Esophagus squamous epithelium (tissue), 5 donors: ENCODE measurements around the gene SLC3A2. TPM values are rescaled to one million over a fixed set of nuclear protein-coding genes. Genes with fewer than 3 reads are reported as not detected.

ENCODE experiments used
- DNase-seq: peaks from one replicate; lab custom pipeline; 2025; lab: John Stamatoyannopoulos, UW
- H3K27ac ChIP-seq, 4 donors: fragments of 200-600 bp; sonication (generic); one replicate each; pipeline ENCODE4 v1.5.1; 2016 to 2019; ENCODE audit warnings: mild to moderate bottlenecking in 1 of 4
- H3K27me3 ChIP-seq, 4 donors: fragments of 200-600 bp; sonication (generic); 1 replicate in 3 of 4; 2 replicates in 1 of 4; pipeline versions ENCODE4 v1.5.1 to v1.6.0; 2017 to 2021; ENCODE audit warnings: antibody characterized with exemption in 1 of 4
- H3K36me3 ChIP-seq, 3 donors: fragments of 200-600 bp; sonication (generic); one replicate each; pipeline ENCODE4 v1.5.1; 2016 to 2019
- H3K4me1 ChIP-seq, 3 donors: fragments of 200-600 bp; sonication (generic); one replicate each; pipeline ENCODE4 v1.5.1; 2017 to 2019
- H3K4me3 ChIP-seq, 4 donors: fragments of 200-600 bp; sonication (generic); 1 replicate in 3 of 4; 2 replicates in 1 of 4; pipeline ENCODE4 v1.5.1; 2016 to 2019; ENCODE audit warnings: mild to moderate bottlenecking in 2 of 4, moderate library complexity in 1 of 4
- H3K9me3 ChIP-seq, 3 donors: fragments of 200-600 bp; sonication (generic); one replicate each; pipeline ENCODE4 v1.5.1; 2016 to 2019
- POLR2A ChIP-seq, 4 donors: fragments of 450-650 bp; IDR thresholded peaks; one replicate each; pipeline ENCODE4 v1.6.1; 2017; ENCODE audit warnings: antibody characterized with exemption in 4 of 4, mild to moderate bottlenecking in 4 of 4, moderate library complexity in 3 of 4
- whole genome bisulfite sequencing, 2 donors: methylation state at CpG; one replicate each; pipeline ENCODE4 v1.1.5; 2018; 5-methylcytosine and 5-hydroxymethylcytosine counted together
- intact Hi-C: fragments of 100-400 bp; cut with DNase I; formaldehyde crosslinking; loops from one replicate; pipeline ENCODE4 v1.15.0; 2022
- total RNA-seq, 4 donors: library from RNA; depleted of rRNA; stranded (reverse); fragments of >200 nt; gene quantifications; one replicate each; pipeline ENCODE4 v1.1.0, GENCODE V29; 2016
- TF ChIP-seq, protein P1 (sequence below), 6 experiments: fragments of 450-650 bp in 4 of 6; fragments of 200-600 bp in 2 of 6; sonication (generic) in 2 of 6; IDR thresholded peaks; one replicate each; pipeline ENCODE4 v1.5.1; 2016 to 2019; ENCODE audit warnings: antibody characterized with exemption in 6 of 6, mild to moderate bottlenecking in 4 of 6, moderate library complexity in 4 of 6
- donor health status: DM: yes; HTN: yes; CAD: no.

The SLC3A2 gene
- total RNA-seq, 4 donors from 2014 or later, result 132 to 373 (median 153) TPM

DNA sequence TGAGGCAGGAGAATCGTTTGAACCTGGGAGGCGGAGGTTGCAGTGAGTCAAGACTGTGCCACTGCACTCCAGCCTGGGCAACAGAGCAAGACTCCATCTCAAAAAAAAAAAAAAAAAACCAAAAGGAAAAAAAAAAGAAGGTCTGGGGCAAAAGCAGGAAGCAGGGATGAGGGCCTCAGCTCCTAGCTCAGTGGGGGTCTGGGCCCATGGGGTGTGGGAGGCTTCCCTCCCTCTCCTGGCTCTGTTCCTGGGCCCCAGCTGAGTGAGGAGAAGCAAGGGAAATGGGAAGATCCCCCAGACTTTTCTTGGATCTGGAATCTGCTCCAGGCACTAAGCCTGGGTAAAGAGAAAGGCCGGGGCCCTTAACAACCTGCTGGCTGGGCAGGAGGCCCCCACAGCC is 31.6 kb downstream of the SLC3A2 start:
- intact Hi-C loops, result no loop called here
- TF ChIP-seq, protein P1, sequence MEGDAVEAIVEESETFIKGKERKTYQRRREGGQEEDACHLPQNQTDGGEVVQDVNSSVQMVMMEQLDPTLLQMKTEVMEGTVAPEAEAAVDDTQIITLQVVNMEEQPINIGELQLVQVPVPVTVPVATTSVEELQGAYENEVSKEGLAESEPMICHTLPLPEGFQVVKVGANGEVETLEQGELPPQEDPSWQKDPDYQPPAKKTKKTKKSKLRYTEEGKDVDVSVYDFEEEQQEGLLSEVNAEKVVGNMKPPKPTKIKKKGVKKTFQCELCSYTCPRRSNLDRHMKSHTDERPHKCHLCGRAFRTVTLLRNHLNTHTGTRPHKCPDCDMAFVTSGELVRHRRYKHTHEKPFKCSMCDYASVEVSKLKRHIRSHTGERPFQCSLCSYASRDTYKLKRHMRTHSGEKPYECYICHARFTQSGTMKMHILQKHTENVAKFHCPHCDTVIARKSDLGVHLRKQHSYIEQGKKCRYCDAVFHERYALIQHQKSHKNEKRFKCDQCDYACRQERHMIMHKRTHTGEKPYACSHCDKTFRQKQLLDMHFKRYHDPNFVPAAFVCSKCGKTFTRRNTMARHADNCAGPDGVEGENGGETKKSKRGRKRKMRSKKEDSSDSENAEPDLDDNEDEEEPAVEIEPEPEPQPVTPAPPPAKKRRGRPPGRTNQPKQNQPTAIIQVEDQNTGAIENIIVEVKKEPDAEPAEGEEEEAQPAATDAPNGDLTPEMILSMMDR (IDR thresholded peaks at IDR 0.05), result no peak
- no peak for TF ChIP-seq POLR2A (IDR thresholded peaks at IDR 0.05)
- H3K4me3 ChIP-seq, result no peak overlapping the region
- 79 to 94% methylated on average over 2 of the region's 3 CpGs for WGBS, 2 donors
- H3K4me1 ChIP-seq, result peaks cover 12 to 22% (median 13%) of the 10 kb centered on the region in 3 donors
- no peaks in the 10 kb centered on the region for H3K9me3 ChIP-seq
- DNase-seq, result no peak
- no peaks in the 10 kb centered on the region for H3K36me3 ChIP-seq
- no peaks in the 10 kb centered on the region for H3K27me3 ChIP-seq
- H3K27ac ChIP-seq, result no peak overlapping the region

DNA sequence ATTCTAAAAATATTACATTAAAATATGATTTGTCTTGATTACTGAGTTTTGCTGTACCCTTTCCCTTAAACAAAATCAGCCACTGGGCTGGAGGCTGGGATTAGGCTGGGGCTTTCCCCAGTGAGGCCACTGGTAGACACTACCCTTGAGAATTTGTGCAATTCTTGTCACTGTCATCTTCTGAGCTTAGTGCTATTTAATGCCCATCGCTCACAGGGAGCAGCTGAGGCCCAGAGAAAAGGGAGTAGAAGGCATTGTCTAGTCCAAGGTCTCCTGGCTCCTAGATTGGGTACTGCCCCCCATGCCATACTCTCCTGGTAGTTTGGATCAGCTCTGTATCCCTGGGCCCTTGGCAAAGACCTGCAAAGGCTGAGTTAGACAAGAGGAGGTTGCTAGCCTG is 33.7 kb downstream of the SLC3A2 start:
- intact Hi-C loops, result no loop called here
- 100% methylated on average over 1 of the region's 1 CpG; no CpG with 5 or more reads in 1 of the 2 donors for WGBS, 2 donors
- H3K27ac ChIP-seq, result no peak overlapping the region

DNA sequence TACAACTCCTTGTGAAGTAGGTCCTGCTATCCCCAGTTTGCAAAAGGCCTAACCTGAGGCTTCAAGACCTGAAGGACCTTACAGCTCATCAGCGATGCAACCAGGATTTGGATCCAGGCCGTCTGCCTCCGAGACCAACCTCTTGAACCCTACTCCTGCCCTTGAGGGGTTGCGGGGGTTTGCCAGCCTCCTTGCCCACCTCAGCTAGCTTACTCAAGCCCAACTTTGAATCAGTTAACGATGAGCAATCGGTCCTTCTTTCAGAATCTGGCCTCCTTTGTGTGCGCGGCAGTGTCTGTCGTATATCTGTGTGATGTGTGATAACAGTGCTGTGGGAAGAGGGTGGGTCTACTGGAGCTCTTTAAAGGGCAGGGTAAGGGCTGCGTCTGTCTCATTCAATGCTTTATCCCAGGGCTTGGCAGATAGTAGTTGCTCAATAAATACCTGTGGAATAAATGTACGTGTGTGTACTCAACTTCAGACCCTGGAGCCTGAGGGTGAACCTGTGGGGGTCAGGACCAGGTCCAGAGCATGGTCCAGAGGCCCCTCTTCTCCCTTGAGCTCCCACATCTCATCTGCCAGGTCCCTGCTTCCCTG is 37.3 kb downstream of the SLC3A2 start:
- H3K27ac ChIP-seq, result no peak overlapping the region
- no peak for TF ChIP-seq POLR2A (IDR thresholded peaks at IDR 0.05)
- TF ChIP-seq, protein P1 (IDR thresholded peaks at IDR 0.05), result no peak
- H3K4me3 ChIP-seq, result no peak overlapping the region
- H3K36me3 ChIP-seq, result no peaks in the 10 kb centered on the region
- intact Hi-C loops, result no loop called here
- H3K9me3 ChIP-seq, result no peaks in the 10 kb centered on the region
- H3K27me3 ChIP-seq, result peaks cover 0 to 35% (median 0%) of the 10 kb centered on the region in 4 donors
- peaks cover 0 to 25% (median 9%) of the 10 kb centered on the region in 3 donors for H3K4me1 ChIP-seq
- no peak for DNase-seq
- WGBS, 2 donors, result 86 to 88% methylated on average over 7 to 11 of the region's 11 CpGs

More for the DNA sequence above, 33.7 kb downstream of the SLC3A2 start:
- Histone ChIP-seq H3K4me1 (peaks cover 2 to 8% (median 2%) of the 10 kb centered on the region in 3 donors), H3K36me3 (no peaks in the 10 kb centered on the region), H3K9me3 (no peaks in the 10 kb centered on the region), H3K4me3 (no peak overlapping the region), H3K27me3 (no peaks in the 10 kb centered on the region)
- no peak for DNase-seq
- TF ChIP-seq, protein P1 (IDR thresholded peaks at IDR 0.05), result no peak
- TF ChIP-seq POLR2A (IDR thresholded peaks at IDR 0.05), result no peak

DNA sequence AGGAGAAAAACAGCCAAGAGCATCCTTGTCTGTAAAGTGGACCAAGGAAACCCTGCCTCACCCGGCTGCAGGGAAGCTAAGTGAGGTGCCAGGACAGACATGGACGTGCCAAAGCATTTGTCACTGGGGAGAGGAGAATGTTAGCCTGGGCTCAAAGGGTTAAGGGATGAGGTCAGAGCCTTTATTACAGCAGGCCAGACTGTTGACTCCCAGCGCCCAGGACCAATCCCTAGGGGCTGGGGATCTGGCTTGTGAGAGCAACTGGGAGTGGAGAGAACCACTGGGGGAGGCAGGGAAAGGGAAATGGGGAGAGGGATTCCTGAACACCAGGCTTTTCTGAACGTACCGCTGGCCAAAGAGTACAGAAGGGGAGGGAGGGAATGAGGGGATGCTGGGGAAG is 37.8 kb downstream of the SLC3A2 start:
- Histone ChIP-seq H3K4me3 (no peak overlapping the region), H3K27me3 (peaks cover 0 to 40% (median 2%) of the 10 kb centered on the region in 4 donors), H3K4me1 (peaks cover 3 to 30% (median 12%) of the 10 kb centered on the region in 3 donors), H3K36me3 (no peaks in the 10 kb centered on the region), H3K27ac (no peak overlapping the region), H3K9me3 (no peaks in the 10 kb centered on the region)
- intact Hi-C loops, result no loop called here
- 47 to 67% methylated on average over 4 to 5 of the region's 5 CpGs for WGBS, 2 donors
- TF ChIP-seq POLR2A (IDR thresholded peaks at IDR 0.05), result no peak
- TF ChIP-seq, protein P1 (IDR thresholded peaks at IDR 0.05), result no peak
- DNase-seq, result no peak

DNA sequence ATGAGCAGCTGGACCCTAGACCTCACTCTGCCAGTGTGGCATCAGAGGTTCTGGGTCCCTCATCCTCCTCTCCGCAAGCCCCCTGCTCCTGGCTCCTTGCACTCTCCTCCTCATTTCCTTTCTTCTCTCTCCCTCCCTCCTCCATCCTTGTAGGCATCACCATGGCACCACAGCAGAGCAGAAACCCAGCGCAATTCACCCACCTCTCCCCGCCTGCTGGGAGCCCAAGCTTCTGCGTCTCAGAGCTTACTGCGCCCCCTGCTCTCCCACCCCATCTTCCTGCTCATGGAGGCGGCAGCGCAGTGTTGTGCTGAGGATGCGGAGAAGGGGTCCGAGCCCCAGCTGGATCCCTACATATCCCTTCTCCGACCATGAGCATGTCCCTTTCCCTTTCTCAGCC is 38.8 kb downstream of the SLC3A2 start:
- no peak overlapping the region for H3K27ac ChIP-seq
- no peak for TF ChIP-seq POLR2A (IDR thresholded peaks at IDR 0.05)
- TF ChIP-seq, protein P1 (IDR thresholded peaks at IDR 0.05), result no peak
- WGBS, 2 donors, result 91 to 92% methylated on average over 10 of the region's 10 CpGs

More for the DNA sequence above, 38.8 kb downstream of the SLC3A2 start:
- H3K4me1 ChIP-seq, result peaks cover 9 to 37% (median 17%) of the 10 kb centered on the region in 3 donors
- no peaks in the 10 kb centered on the region for H3K9me3 ChIP-seq
- no peaks in the 10 kb centered on the region for H3K36me3 ChIP-seq
- intact Hi-C loops, result no loop called here
- no peak overlapping the region for H3K4me3 ChIP-seq
- H3K27me3 ChIP-seq, result peaks cover 0 to 50% (median 4%) of the 10 kb centered on the region in 4 donors
- no peak for DNase-seq
